ENCODE data around the gene CABP2.

DNA sequence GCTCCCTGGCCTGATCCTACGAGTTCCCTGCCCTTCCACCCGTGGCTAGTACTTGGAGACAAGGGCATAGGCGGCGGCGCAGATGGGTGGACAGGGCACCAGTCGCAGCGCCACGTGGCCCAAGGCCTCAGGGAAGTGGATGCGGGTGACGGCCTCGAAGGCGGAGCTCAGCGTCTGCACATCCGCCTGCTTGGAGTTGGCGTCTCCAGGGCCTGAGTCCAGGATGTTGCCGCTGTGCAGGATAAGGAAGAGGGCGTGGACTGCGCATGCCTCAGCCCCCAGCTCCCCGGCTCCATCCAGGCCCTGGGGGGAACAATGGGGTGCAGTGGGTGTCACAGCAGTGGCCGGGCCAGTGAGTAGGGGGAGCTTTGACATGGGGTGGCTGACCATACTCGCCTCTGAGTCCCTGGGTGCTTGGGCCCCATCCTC, 24.7 kb downstream of the CABP2 start:
- no peak for TF ChIP-seq EP300 (IDR thresholded peaks at IDR 0.05)
- TF ChIP-seq, protein P1, sequence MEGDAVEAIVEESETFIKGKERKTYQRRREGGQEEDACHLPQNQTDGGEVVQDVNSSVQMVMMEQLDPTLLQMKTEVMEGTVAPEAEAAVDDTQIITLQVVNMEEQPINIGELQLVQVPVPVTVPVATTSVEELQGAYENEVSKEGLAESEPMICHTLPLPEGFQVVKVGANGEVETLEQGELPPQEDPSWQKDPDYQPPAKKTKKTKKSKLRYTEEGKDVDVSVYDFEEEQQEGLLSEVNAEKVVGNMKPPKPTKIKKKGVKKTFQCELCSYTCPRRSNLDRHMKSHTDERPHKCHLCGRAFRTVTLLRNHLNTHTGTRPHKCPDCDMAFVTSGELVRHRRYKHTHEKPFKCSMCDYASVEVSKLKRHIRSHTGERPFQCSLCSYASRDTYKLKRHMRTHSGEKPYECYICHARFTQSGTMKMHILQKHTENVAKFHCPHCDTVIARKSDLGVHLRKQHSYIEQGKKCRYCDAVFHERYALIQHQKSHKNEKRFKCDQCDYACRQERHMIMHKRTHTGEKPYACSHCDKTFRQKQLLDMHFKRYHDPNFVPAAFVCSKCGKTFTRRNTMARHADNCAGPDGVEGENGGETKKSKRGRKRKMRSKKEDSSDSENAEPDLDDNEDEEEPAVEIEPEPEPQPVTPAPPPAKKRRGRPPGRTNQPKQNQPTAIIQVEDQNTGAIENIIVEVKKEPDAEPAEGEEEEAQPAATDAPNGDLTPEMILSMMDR (IDR thresholded peaks at IDR 0.05) = no peak
